ENCODE measurements around the gene MYO7A. TPM values are rescaled to one million over a fixed set of nuclear protein-coding genes. Genes with fewer than 3 reads are reported as not detected.

MYO7A gene
- total and polyA plus RNA-seq, 2 experiments from 2014 or later = 0.48 to 1.6 TPM

- Histone ChIP-seq H3K4me3 (no peak overlapping the region), H3K27me3 (no peaks in the 10 kb centered on the region), H3K36me3 (no peaks in the 10 kb centered on the region), H3K9me3 (ENCODE audit: low read depth) (no peaks in the 10 kb centered on the region), H3K4me1 (ENCODE audit: low read depth) (no peaks in the 10 kb centered on the region), H3K27ac (no peak overlapping the region)
- TF ChIP-seq CTCF (IDR thresholded peaks at IDR 0.05; ENCODE audit: low read depth, low read length) = no peak
- DNase-seq (ENCODE audit: low read depth in 1 of 2, low spot score in 1 of 2) = no peak
Observed at GRCh38 chr11:77184136-77184860, 56.3 kb downstream of the MYO7A start.

- Histone ChIP-seq H3K27ac (no peak overlapping the region), H3K4me1 (ENCODE audit: low read depth) (no peaks in the 10 kb centered on the region), H3K9me3 (ENCODE audit: low read depth) (no peaks in the 10 kb centered on the region), H3K36me3 (no peaks in the 10 kb centered on the region), H3K27me3 (no peaks in the 10 kb centered on the region), H3K4me3 (no peak overlapping the region)
- DNase-seq (ENCODE audit: low read depth in 1 of 2, low spot score in 1 of 2) = no peak
- no peak for TF ChIP-seq CTCF (IDR thresholded peaks at IDR 0.05; ENCODE audit: low read depth, low read length)
Observed at GRCh38 chr11:77186302-77186701, 58.3 kb downstream of the MYO7A start.

GRCh38 chr11:77187111-77187750, 59.2 kb downstream of the MYO7A start:
- Histone ChIP-seq H3K27me3 (no peaks in the 10 kb centered on the region), H3K27ac (no peak overlapping the region), H3K36me3 (no peaks in the 10 kb centered on the region), H3K9me3 (ENCODE audit: low read depth) (no peaks in the 10 kb centered on the region), H3K4me1 (ENCODE audit: low read depth) (no peaks in the 10 kb centered on the region), H3K4me3 (no peak overlapping the region)
- DNase-seq (ENCODE audit: low read depth in 1 of 2, low spot score in 1 of 2) = no peak
- no peak for TF ChIP-seq CTCF (IDR thresholded peaks at IDR 0.05; ENCODE audit: low read depth, low read length)

GRCh38 chr11:77187776-77188632, 60.0 kb downstream of the MYO7A start:
- H3K27me3 ChIP-seq = no peaks in the 10 kb centered on the region
- no peaks in the 10 kb centered on the region for H3K4me1 ChIP-seq (ENCODE audit: low read depth)
- no peaks in the 10 kb centered on the region for H3K9me3 ChIP-seq (ENCODE audit: low read depth)
- peak; percentile 86 to 89 for DNase-seq (ENCODE audit: low read depth in 1 of 2, low spot score in 1 of 2)
- H3K27ac ChIP-seq = no peak overlapping the region
- no peak overlapping the region for H3K4me3 ChIP-seq
- peak; percentile 90 for TF ChIP-seq CTCF (IDR thresholded peaks at IDR 0.05; ENCODE audit: low read depth, low read length)
- no peaks in the 10 kb centered on the region for H3K36me3 ChIP-seq

- Histone ChIP-seq H3K36me3 (no peaks in the 10 kb centered on the region), H3K27ac (no peak overlapping the region), H3K4me3 (no peak overlapping the region), H3K9me3 (ENCODE audit: low read depth) (no peaks in the 10 kb centered on the region), H3K27me3 (no peaks in the 10 kb centered on the region), H3K4me1 (ENCODE audit: low read depth) (no peaks in the 10 kb centered on the region)
- no peak for TF ChIP-seq CTCF (IDR thresholded peaks at IDR 0.05; ENCODE audit: low read depth, low read length)
- no peak for DNase-seq (ENCODE audit: low read depth in 1 of 2, low spot score in 1 of 2)
Observed at GRCh38 chr11:77188633-77189491, 60.8 kb downstream of the MYO7A start.

Measured in cardiac muscle cell (in vitro differentiated cells and primary cell).